ENCODE data around the gene PDP2.
"Not testable (repeated sequence)": the region's sequence is repeated elsewhere in the genome, so short reads cannot be mapped to it uniquely, and the experiment has no call there.

The PDP2 gene

DNA sequence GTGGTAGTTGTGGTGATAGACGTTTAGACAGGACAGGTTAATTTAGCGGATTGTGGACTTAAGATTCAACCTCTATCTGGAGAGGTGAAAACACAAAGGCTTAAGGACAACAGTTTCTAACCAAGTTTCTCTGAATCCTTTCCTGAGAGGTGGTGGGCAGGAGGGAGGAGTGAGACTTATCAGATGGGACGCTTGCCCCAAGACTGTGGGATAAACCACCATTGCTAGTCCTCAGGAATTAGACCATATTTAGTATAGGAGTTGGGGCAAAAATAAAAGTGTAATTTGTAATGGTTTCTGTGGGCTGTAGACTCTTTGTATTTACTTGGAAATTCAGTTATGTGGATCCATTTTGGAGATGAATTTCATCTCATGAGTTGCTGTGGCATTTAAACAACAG lies 6.6 kb downstream of the PDP2 start:
- DNase-seq, result no peak

DNA sequence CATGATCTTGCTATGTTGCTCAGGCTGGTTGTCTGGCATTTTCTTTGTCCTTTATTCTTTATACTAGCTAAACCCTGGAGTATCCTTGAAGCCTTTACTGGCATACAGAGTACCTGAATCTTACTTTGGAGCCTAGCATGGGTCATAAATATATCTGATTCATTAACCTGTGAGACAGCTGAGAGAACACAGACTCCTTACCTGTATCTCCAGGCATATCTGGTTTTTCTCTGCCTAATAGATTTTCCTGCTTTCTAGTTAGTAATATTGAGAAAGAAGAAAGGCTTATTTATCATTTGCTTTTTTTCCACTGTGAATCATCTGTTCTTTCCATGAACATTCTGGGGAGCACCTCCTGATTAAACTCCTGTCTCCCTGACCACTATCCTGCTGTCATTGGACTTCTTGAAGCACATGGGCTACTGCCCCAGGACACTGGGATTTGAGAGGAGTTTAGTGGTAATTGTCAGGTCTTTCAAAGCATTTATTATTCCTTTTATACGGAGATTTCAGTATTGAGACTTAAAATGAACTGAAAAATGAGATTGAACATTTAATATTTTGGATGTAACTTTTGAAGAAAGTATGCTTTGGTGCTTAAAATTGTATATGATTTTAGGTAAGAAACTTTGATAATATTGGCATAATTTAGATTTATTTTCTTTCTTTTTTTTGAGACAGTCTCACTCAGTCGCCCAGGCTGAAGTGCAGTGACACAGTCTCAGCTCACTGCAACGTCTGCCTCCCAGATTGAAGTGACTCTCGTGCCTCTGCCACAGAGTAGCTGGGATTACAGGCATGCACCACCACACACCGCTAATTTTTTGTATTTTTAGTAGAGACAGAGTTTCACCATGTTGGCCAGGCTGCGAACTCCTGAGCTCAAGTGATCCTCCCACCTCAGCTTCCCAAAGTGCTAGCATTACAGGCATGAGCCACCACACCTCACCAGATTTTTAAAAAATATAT lies 8.6 kb downstream of the PDP2 start:
- no peak for DNase-seq

DNA sequence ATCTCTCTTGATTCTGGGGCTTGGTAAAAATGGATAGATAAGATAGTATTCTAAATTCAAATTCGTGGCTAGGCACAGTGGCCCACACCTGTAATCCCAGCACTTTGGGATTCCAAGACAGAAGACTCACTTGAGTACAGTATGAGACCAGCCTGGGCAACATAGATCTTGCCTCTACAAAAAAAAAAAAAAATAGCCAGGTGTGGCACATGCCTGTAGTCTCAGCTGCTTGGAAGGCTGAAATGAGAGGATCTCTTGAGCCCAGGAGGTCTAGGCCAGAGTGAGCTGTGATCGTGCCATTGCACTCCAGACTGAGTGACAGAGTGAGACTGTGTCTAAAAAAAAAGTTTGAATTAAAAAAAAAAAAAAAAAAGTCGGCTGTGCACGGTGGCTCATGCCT lies 9.3 kb downstream of the PDP2 start:
- no peak for DNase-seq

DNA sequence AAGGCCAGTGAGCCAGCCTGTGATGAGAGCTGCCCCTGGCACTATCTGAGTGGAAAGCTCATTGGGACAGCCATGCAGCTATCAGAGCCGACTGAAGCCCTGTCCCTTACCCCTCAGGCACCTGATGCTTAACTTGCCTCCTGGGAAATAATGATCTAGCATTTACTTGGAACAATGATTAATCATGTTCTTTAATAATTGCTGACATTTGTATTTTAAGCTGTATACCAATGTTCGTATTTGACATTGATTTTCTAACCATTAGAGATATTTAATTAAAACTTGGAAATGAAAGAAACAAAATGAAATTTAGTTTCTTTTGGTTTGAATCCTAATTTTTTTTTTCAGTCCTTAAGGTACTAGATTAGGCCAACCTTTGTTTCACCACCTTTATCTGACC lies 10.5 kb downstream of the PDP2 start:
- DNase-seq, result no peak

DNA sequence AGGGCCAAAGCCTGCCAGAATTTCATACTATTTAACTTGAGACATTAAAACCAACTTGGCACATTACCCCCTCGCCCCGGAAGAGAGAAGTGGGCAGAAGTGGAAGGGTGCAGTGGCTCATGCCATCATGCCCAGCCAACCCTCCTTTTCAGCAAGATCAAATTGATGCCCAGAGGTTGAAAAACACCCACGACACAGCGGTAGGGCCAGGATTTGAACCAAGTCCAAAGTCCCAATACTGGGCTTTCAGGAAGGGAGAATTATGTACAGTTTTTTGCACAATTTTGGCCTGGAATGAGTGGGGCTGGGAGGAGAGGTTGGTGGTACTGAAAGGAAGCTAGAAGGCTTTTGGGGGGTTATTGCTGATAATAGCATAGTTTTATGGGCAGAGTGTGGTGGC lies 11.0 kb downstream of the PDP2 start:
- DNase-seq, result no peak

DNA sequence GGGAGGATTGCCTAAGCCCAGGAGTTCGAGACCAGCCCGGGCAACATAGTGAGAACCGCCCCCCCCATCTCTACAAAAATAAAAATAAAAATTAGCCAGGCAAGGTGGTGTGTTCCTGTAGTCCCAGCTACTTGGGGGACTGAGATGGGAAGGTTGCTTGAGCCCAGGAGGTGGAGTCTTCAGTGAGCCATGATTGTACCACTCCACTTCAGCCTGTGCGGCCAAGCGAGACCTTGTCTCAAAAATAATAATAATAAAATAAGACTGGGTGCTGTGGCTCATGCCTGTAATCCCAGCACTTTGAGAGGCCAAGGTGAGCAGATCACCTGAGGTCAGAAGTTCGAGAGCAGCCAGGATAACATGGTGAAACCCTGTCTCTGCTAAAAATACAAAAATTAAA lies 11.5 kb downstream of the PDP2 start:
- no peak for DNase-seq

DNA sequence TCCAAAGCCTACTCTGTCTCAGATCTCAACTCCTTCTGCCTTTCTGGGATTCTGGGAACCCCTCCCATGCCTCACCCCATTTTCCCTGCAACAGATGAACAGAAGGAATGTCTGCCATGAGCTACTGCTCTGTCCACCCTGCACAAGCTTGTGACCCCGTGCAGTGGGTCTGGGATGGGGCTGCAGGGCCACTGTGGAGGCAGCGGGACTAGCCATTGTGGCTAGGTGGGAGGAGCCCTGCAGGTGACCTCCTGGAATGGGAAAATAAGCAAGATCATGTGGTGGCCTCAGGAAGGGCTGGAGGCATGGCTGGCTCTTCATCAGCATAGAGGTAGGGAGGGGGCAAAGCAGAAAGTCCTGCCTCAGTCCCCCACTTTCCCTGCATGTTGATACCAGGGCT lies 13.7 kb downstream of the PDP2 start:
- DNase-seq, result no peak

DNA sequence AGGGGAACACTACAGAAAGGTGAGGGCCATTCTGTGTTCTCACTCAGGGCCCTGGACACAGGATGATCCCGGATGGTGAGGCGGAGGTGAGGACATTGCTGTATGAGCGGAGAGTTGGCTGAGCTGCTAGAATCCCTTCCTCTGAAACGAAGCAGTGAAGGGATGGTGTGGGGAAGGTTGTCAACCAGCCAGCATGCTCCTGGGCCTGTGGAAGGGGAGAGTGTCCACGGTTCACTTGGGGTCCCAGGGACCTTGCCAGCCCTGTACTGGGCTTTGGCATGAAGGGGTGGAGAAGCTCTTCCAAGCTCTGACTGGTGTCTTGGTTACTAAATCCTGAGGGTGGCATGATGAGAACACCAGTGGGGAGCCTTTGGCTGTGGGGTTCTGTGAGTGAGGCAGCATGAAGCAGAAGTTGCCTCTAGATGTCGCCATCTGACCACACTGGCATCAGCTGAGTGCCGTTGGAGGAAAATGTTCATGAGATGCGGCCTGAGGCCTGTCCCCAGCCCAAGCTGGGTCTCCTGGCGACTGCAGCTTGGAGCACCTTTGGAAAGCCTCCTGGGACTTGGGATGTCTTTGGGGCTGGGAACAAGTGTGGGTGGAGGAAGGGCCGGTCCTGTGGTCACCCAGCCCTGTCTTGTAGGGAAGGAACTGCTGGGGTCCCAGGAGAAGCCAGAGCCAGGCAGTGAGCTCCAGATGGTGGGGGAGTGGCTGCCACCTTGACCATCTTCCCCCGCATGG lies 14.8 kb downstream of the PDP2 start:
- DNase-seq, result peak; percentile 32

DNA sequence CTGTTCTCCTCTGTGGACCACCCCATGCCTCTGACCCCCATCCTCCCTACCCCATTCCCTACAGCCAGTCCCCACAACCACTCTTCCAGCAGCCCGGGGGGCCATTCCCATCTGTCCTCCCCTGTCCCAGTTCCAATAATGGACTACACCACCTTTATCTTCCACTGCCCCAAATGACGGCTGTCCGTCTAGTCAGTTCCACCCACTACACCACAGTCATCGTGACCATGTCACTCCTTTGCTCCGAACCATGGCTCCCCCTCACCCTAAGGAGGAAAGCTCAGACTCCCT lies 15.3 kb downstream of the PDP2 start:
- DNase-seq, result no peak

DNA sequence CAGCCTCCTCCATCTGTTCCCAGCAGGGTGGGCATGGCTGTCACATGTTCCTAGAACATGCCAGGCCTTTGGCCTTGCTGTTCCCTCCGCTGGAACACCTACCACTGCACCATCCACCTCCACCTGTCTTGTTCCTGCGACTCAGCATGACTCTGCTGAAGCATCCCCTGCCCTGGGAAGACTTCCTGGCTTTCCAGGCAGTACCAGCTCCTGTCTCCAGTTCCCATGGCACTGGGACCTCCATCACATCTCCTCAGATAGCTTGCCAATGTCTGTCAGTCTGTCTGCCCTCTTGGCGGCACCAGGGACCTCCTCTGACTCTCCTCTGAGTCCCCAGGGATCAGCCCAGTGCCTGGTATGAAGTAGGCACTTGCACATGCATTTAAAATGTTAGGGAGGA lies 15.7 kb downstream of the PDP2 start:
- no peak for DNase-seq

DNA sequence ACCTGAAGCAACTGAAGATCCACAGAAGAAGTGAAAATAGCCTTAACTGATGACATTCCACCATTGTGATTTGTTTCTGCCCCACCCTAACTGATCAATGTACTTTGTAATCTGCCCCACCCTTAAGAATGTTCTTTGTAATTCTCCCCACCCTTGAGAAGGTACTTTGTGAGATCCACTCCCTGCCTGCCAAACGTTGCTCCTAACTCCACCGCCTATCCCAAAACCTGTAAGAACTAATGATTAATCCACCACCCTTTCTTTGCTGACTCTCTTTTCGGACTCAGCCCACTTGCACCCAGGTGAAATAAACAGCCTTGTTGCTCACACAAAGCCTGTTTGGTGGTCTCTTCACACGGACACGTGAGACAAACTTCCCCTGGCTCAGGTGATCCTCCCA lies 16.4 kb downstream of the PDP2 start:
- not testable (repeated sequence) for DNase-seq

DNA sequence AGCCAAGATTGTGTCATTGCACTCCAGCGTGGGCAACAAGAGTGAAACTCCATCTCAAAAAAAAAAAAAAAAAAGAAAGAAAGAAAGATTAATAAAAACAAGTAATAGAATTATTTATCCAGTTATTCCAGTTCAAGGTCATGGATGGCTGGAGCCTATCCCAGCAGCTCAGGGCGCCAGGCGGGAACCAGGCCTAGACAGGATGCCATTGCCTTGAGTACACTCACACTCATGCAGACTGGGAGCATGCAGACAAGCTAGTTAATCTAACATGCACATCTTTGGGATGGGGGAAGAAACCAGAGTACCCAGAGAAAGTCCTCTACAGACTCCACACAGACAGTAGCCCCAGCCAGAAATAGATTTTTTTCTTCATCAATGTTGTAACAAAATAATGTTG lies 17.9 kb downstream of the PDP2 start:
- no peak for DNase-seq

DNA sequence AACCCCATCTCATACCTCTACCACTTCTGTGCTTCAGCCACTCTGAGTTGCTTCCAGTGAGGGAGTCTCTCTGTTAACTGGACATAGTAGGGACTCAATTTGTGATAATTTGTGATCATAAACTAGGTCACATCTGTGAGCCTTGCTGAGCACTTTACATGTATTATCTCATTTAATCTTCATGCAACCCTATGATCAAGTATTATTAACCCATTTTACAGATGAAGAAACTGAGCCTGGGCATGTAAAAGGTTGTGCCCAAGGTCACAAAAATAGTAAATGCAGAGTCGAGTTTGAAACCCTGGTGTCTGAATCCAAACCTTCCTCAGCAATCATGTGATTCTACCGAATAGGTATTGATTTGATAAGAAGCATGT lies 18.6 kb downstream of the PDP2 start:
- no peak for DNase-seq

DNA sequence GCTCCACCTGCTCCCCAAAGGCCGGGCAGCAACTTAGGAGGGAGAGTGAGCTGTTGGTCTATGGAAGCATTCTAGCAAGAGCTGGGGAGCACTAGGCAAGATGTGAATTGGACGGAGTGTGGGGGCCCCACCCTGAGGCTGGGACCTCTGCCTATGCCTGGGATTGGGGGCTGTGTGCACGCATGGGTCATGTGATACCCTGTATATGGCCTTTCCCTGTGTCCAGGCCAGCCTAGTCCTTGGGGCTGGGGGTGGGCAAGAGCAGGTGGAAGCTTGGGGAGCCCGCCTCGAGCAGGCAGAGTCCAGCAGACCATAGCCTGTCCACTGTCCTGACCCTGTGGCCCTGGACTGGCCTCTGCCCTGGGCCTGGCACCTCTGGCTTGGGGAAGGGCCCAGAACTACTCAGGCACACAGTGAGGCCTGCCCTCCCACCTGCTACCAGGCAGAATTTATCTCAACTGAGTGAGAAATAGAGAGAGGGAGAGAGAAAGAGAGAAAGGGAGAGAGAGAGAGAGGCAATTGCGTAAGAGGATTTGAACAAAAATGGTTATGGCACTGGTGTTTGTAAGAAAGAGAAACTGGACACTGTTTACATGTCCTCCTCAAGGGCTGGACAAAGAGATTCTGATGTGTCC lies 19.1 kb downstream of the PDP2 start:
- no peak for DNase-seq

DNA sequence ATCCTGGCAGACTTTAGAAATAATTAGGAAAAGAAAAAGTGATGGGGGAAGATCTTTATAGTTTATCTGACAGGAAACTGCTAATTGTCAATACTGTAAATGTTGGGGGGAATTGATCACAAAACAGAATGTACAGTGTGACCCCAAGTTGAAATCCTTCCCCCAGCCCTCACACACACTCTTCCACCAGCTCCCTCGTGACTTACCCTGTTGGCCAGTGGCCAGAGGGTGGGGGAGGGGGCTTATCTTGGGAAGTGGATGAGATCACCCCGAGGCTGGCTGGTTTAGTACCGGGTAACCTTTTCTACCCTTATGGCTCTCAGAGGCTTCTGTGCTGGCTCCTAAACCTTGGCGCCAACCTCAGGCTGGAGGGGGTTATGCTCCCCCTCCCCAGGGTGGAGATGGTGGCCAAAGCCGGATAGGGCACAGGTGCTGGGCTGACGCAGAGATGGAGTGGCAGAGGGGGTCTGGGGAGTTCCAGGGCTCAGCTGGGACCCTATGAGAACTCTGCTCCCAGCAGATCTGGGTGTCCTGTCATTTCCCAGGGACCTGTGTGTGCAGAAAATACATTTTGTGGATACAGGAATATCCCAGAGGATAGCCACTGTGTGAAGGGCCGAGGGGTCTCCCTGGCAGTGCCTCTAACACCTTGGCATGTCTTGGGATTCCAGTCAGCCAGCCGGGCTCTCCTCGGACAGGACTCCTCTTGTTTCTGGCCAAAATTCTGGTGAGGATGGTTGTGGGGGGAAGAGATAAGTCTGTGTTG lies 19.8 kb downstream of the PDP2 start:
- no peak for DNase-seq

DNA sequence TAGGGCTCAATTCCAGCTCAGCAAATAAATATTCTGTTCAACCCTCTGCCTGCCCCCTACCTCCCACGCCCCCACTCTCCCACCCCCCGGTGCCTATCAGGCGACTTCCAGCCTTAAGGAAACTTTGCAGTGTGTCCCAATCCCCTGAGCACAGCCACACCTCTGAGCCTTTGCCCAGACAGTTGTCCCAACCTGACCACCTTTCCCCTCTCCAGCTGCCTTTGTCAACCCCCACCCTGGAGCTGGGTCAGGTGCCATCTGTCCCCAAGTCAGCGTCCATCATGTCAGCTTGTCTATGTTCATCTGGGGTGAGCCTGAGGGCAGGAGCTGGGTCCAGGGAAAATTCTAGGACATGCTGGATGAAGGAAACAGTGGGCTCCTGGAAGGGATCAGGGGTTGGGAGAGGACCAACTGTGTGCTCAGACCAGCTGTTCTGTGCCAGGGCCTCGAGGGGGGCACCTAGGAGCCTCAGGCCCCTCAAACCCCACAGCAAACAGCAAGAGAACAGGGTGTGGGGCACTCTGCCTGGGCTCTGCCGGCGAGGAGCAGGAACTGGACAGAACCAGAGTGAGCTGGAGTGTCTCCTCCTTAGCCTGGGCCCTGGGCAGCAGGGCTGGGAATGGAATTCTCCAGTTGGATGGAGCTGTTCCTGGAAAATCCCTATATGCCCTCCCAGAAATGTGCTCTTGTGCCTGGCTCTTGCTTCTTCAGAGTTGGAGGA lies 20.6 kb downstream of the PDP2 start:
- no peak for DNase-seq

DNA sequence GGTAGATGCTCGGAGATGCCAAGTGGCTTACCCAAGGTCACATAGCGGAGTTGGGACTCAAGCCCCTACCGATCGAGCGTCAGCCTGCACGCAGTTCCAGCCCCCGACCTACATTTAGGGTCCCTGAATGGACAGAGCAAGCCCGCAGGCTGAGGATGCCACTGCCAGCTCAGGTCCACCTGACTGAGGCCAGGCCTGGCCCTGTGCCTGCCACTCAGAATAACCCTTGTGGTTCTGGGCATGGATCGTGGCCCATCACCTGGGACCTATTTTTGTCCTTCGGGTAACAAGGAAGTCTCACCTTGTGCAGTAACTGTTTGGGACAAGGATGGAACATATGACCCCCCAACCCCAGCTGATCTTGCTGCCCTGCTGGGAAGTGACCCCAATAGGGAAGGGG lies 21.3 kb downstream of the PDP2 start:
- DNase-seq, result no peak

DNA sequence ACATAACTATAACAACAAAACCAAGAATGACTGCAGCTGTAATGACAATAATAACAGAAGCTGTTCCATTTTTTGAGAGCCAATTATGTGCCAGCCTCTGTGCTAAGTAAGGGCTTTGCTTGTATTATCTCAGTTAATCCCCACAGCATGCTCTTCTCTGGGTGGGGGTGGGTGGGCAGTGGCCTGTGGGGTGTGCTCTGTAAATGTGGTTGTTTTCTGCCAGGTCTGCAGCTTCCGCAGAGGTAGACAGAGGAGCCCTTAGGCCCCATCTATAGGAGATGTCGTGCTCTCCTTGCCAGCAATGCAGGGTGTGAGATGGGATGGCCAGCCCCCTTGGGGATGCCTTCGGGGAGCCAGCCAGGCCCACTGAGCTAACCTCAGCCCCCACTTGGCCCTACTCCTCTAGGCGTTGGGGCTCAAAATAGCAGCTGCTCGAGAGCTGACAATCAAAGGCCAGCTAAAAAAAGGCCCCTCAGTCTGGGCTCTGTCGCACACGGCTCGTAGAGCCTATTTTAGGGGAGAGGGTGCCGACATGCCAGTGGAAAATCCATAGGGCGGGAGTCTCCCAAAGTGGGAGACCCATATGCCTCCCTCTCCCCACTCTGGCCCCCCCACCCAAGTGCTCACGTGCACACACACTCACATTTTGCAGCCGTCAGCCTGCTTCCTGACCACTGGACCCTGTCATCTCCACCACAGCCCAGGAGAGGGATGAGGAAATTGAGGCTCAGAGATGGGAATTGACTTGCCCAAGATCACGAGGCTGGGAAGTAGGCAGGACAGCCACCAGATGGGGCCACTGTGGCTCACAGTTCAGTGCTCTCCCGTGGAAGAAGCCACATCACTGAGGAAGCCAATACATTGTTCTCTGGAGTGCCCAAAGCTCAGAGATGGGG lies 22.6 kb downstream of the PDP2 start:
- DNase-seq, result no peak

DNA sequence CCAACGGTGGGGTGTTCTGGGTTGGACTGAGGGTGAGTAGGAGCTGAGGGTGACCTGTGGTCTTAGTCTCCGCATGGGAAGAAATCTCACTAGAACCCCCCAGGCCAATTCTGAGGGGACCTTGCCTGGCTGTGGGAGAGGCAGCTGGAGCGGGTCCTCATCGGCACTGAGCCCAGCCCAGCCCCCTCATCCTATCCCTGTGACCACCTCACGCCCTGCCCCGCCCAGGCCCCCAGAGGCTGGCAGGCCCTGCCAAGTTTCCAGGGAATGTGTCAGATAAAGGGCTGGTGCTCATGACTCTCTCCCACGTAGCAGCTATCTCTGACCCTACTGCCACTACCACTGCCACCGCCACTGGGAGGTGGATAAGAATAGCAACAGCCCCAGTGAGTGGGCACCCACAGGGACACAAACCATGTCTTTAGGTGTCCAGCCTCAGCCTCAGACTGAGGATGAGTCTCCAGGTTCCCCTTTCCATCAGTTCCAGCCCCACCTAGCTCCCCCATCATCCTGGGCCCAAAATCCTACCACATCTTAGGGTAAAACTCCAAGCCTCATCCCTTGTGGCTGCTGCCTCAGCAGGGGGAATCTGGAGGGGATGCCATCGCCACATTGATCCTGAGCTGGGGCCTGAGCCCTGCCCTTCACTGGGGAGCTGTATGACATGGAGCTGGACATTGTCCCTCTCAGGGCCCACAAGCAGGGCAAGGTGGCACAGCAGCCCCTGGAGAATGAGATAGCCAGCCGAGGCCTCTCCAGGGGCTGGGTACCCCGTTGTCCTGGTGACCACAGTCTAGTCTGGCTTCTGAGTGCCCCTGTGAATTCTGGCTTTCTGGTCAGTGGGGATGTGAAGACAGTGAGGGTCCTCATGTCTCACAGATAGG lies 23.5 kb downstream of the PDP2 start:
- no peak for DNase-seq

DNA sequence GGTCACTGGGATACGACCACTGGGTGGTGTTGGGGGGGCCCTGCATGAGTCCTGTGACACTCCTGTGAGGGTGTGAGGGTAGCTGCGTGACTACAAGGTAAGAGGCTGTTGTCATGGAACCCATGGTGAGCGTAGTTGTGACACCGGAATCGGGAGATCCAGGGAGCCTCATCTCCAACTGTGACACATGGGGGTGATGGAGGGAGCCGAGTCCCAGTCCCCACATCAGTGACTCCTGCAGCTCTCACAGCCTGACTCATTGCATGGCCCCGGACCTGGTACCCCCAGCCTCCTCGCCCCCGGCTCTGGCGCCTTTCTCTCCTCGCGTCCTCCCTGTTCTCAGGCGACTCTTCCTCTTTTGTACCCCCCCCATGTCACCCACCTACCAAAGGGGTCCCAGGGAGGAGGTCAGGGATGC lies 24.1 kb downstream of the PDP2 start:
- no peak for DNase-seq
